Stomach (tissue), 9 donors: ENCODE results near the gene NPR2. TPM values are rescaled to one million over a fixed set of nuclear protein-coding genes. Genes with fewer than 3 reads are reported as not detected.

Source experiments
- DNase-seq, 2 donors: peaks; one replicate each; pipeline versions ENCODE4 v3.0.0 to v3.0.0-alpha.2; 2013 to 2019
- H3K27ac ChIP-seq, 5 donors: fragments of 200-600 bp in 4 of 5; sonication (generic) in 4 of 5; one replicate each; pipeline ENCODE4 v1.5.1; 2013 to 2019; ENCODE audit warnings: mild to moderate bottlenecking in 1 of 5, moderate library complexity in 1 of 5
- H3K27me3 ChIP-seq, 3 donors: fragments of 200-600 bp; sonication (generic); one replicate each; pipeline ENCODE4 v1.5.1; 2017 to 2019; ENCODE audit warnings: mixed run types in 1 of 3
- H3K36me3 ChIP-seq, 4 donors: fragments of 200-600 bp; sonication (generic); 1 replicate in 3 of 4; 2 replicates in 1 of 4; pipeline ENCODE4 v1.5.1; 2016 to 2019
- H3K4me1 ChIP-seq, 4 donors: fragments of 200-600 bp; sonication (generic); one replicate each; pipeline ENCODE4 v1.5.1; 2016 to 2019
- H3K4me3 ChIP-seq, 4 donors: fragments of 200-600 bp; sonication (generic) in 3 of 4; one replicate each; pipeline ENCODE4 v1.5.1; 2016 to 2019; ENCODE audit warnings: mild to moderate bottlenecking in 1 of 4
- H3K9me3 ChIP-seq, 4 donors: fragments of 200-600 bp; sonication (generic); one replicate each; pipeline ENCODE4 v1.5.1; 2016 to 2019
- CTCF ChIP-seq, 7 experiments: fragments of 450-650 bp in 4 of 7; fragments of 200-600 bp in 3 of 7; sonication (generic) in 3 of 7; IDR thresholded peaks; one replicate each; pipeline ENCODE4 v1.5.1; 2016 to 2019; ENCODE audit warnings: antibody characterized with exemption in 7 of 7, control low read depth in 2 of 7, mild to moderate bottlenecking in 1 of 7
- EP300 ChIP-seq: sonication (generic); formaldehyde crosslinking; IDR thresholded peaks from one replicate; pipeline ENCODE4 v1.6.1; 2017; ENCODE audit warnings: antibody characterized with exemption
- POLR2A ChIP-seq, 4 donors: fragments of 450-650 bp; IDR thresholded peaks; one replicate each; pipeline ENCODE4 v1.6.1; 2016; ENCODE audit warnings: antibody characterized with exemption in 4 of 4, control low read depth in 2 of 4, mild to moderate bottlenecking in 1 of 4, moderate library complexity in 1 of 4
- POLR2AphosphoS5 ChIP-seq, 3 donors: sonication (generic); formaldehyde crosslinking; IDR thresholded peaks; one replicate each; pipeline ENCODE4 v1.6.1; 2016; ENCODE audit warnings: antibody characterized with exemption in 3 of 3
- WGBS, 5 donors: extraction: QIAGEN DNeasy Blood & Tissue Kit in 3 of 5; methylation state at CpG; one replicate each; pipeline versions ENCODE4 v1.1.5 to v1.1.7; 2013 to 2018; 5-methylcytosine and 5-hydroxymethylcytosine counted together
- intact Hi-C: fragments of 100-400 bp; cut with DNase I; formaldehyde crosslinking; loops from one replicate; pipeline ENCODE4 v1.15.1; 2023; ENCODE audit warnings: low total_unique reads
- polyA plus RNA-seq, 3 donors: library from polyadenylated mRNA; stranded (reverse); fragments of 200-250 nt; gene quantifications; one replicate each; pipeline ENCODE4 v1.2.3, GENCODE V29; 2013
- small RNA-seq, 4 donors: library from RNA; depleted of rRNA; stranded (forward); fragments of <200 nt; gene quantifications; one replicate each; pipeline ENCODE3, GENCODE V24; 2016
- total RNA-seq, 5 donors: library from RNA; depleted of rRNA; stranded (reverse); fragments of >200 nt; gene quantifications; one replicate each; pipeline versions ENCODE4 v1.1.0 to v1.2.3, GENCODE V29; 2014 to 2016
- donor health status: healthy with polysubstance abuse.
- donor health status: Bipolar disorder and iron deficiency.
- donor health status: healthy.

NPR2 gene
- total and polyA plus RNA-seq, 8 donors: 3.1 to 75.5 (median 9.7) TPM

GRCh38 chr9:35856882-35857281 lies 65.5 kb downstream of the NPR2 start:
- H3K27me3 ChIP-seq: peaks cover 0 to 43% (median 6%) of the 10 kb centered on the region in 3 donors
- H3K36me3 ChIP-seq: peaks cover 0 to 28% (median 17%) of the 10 kb centered on the region in 4 donors
- TF ChIP-seq POLR2AphosphoS5 (IDR thresholded peaks at IDR 0.05) (no peak), POLR2A (IDR thresholded peaks at IDR 0.05) (no peak), CTCF (IDR thresholded peaks at IDR 0.05) (no peak), EP300 (no peak)
- no peak overlapping the region for H3K4me3 ChIP-seq
- DNase-seq: no peak
- 79 to 92% (median 89%) methylated on average over 5 of the region's 5 CpGs for WGBS, 5 donors
- intact Hi-C loops: no loop called here
- H3K4me1 ChIP-seq: peaks cover 0 to 12% (median 4%) of the 10 kb centered on the region in 4 donors
- no peak overlapping the region for H3K27ac ChIP-seq
- H3K9me3 ChIP-seq: no peaks in the 10 kb centered on the region

- TF ChIP-seq POLR2AphosphoS5 (IDR thresholded peaks at IDR 0.05) (no peak), EP300 (no peak), POLR2A (IDR thresholded peaks at IDR 0.05) (no peak), CTCF (IDR thresholded peaks at IDR 0.05) (no peak)
- Histone ChIP-seq H3K27ac (no peak overlapping the region), H3K27me3 (peaks cover 0 to 37% (median 11%) of the 10 kb centered on the region in 3 donors)
These were observed 67.1 kb downstream of the NPR2 start for GRCh38 chr9:35858458-35858857.

More at GRCh38 chr9:35858458-35858857, 67.1 kb downstream of the NPR2 start:
- WGBS, 5 donors: 47 to 56% (median 53%) methylated on average over 5 of the region's 5 CpGs
- DNase-seq: no peak
- Histone ChIP-seq H3K9me3 (no peaks in the 10 kb centered on the region), H3K4me1 (peaks cover 0 to 12% (median 4%) of the 10 kb centered on the region in 4 donors), H3K4me3 (no peak overlapping the region), H3K36me3 (peaks cover 0 to 18% (median 9%) of the 10 kb centered on the region in 4 donors)
- intact Hi-C loops: no loop called here

Small RNA genes within 50 kb of the gene (small RNA-seq; reads per million reads assigned to genes)
- gene HINT2: 0 reads per million in 4 donors

Other genes starting within 250 kb of the NPR2 start
- gene TESK1, start 186.3 kb upstream of the NPR2 start, total RNA-seq: 10 to 100 TPM; 11.9 to 56.8 (median 34.6) TPM
- gene TESK1, start 186.3 kb upstream of the NPR2 start, polyA plus RNA-seq: 10 to 100 TPM; 25.7 to 33.9 (median 28.4) TPM
- 10 to 100 TPM in 1 of 5 donors, 1 to 10 TPM in 1, not detected in 3; 3.1 to 18.7 TPM for gene CD72, start 173.2 kb upstream of the NPR2 start, total RNA-seq
- 1 to 10 TPM in 2 of 3 donors, under 1 TPM in 1; 0.61 to 2.8 (median 1.1) TPM for gene CD72, start 173.2 kb upstream of the NPR2 start, polyA plus RNA-seq
- gene SIT1, start 140.7 kb upstream of the NPR2 start, total RNA-seq: 1 to 10 TPM in 2 of 5 donors, not detected in 3; 2.0 to 2.3 TPM
- 1 to 10 TPM in 1 of 3 donors, under 1 TPM in 2; 0.62 to 1.1 (median 0.95) TPM for gene SIT1, start 140.7 kb upstream of the NPR2 start, polyA plus RNA-seq
- over 10,000 TPM in 4 of 5 donors, 1,000 to 10,000 TPM in 1; 1,379 to 137,340 (median 23,544) TPM for gene RMRP, start 133.6 kb upstream of the NPR2 start, total RNA-seq
- 10 to 100 TPM in 1 of 3 donors, not detected in 2; 64.3 TPM for gene RMRP, start 133.6 kb upstream of the NPR2 start, polyA plus RNA-seq
- gene CCDC107, start 133.3 kb upstream of the NPR2 start, total RNA-seq: 100 to 1,000 TPM in 1 of 5 donors, 10 to 100 TPM in 4; 15.6 to 104 (median 28.1) TPM
- 10 to 100 TPM; 58.8 to 86.4 (median 69.7) TPM for gene CCDC107, start 133.3 kb upstream of the NPR2 start, polyA plus RNA-seq
- gene ARHGEF39, start 126.4 kb upstream of the NPR2 start, total RNA-seq: 10 to 100 TPM in 3 of 5 donors, 1 to 10 TPM in 2; 1.8 to 58.3 (median 11.6) TPM
- gene ARHGEF39, start 126.4 kb upstream of the NPR2 start, polyA plus RNA-seq: 1 to 10 TPM; 2.8 to 4.3 (median 3.2) TPM
- gene CA9, start 117.7 kb upstream of the NPR2 start, total RNA-seq: 100 to 1,000 TPM in 3 of 5 donors, 10 to 100 TPM in 1, 1 to 10 TPM in 1; 1.2 to 670 (median 161) TPM
- gene CA9, start 117.7 kb upstream of the NPR2 start, polyA plus RNA-seq: 100 to 1,000 TPM; 115 to 653 (median 541) TPM
- 1,000 to 10,000 TPM in 3 of 5 donors, 100 to 1,000 TPM in 2; 537 to 3,642 (median 1,228) TPM for gene TPM2, start 101.7 kb upstream of the NPR2 start, total RNA-seq
- gene TPM2, start 101.7 kb upstream of the NPR2 start, polyA plus RNA-seq: 1,000 to 10,000 TPM in 1 of 3 donors, 100 to 1,000 TPM in 2; 460 to 2,257 (median 672) TPM
- gene TLN1, start 59.4 kb upstream of the NPR2 start, total RNA-seq: 100 to 1,000 TPM; 169 to 399 (median 223) TPM
- gene TLN1, start 59.4 kb upstream of the NPR2 start, polyA plus RNA-seq: 100 to 1,000 TPM in 1 of 3 donors, 10 to 100 TPM in 2; 53.2 to 141 (median 70.2) TPM
- gene CREB3, start 58.9 kb upstream of the NPR2 start, total RNA-seq: 10 to 100 TPM; 33.2 to 84.0 (median 79.1) TPM
- 10 to 100 TPM; 29.4 to 40.5 (median 37.9) TPM for gene CREB3, start 58.9 kb upstream of the NPR2 start, polyA plus RNA-seq
- gene GBA2, start 42.4 kb upstream of the NPR2 start, total RNA-seq: 100 to 1,000 TPM in 3 of 5 donors, 10 to 100 TPM in 2; 29.8 to 210 (median 145) TPM
- 10 to 100 TPM; 26.5 to 38.9 (median 32.5) TPM for gene GBA2, start 42.4 kb upstream of the NPR2 start, polyA plus RNA-seq
- 10 to 100 TPM in 4 of 5 donors, 1 to 10 TPM in 1; 7.0 to 21.2 (median 14.7) TPM for gene RGP1, start 42.3 kb upstream of the NPR2 start, total RNA-seq
- 10 to 100 TPM in 1 of 3 donors, 1 to 10 TPM in 2; 3.8 to 12.8 (median 7.2) TPM for gene RGP1, start 42.3 kb upstream of the NPR2 start, polyA plus RNA-seq
- gene MSMP, start 37.3 kb upstream of the NPR2 start, total RNA-seq: not detected
- gene MSMP, start 37.3 kb upstream of the NPR2 start, polyA plus RNA-seq: under 1 TPM in 1 of 3 donors, not detected in 2; 0.35 TPM
- 1 to 10 TPM in 2 of 5 donors, not detected in 3; 1.7 to 2.7 TPM for gene SPAG8, start 20.7 kb downstream of the NPR2 start, total RNA-seq
- gene SPAG8, start 20.7 kb downstream of the NPR2 start, polyA plus RNA-seq: 1 to 10 TPM in 1 of 3 donors, under 1 TPM in 2; 0.19 to 4.1 (median 0.98) TPM
- gene HINT2, start 23.5 kb downstream of the NPR2 start, total RNA-seq: 10 to 100 TPM in 4 of 5 donors, 1 to 10 TPM in 1; 8.4 to 22.7 (median 17.9) TPM
- 100 to 1,000 TPM in 2 of 3 donors, 10 to 100 TPM in 1; 98.1 to 131 (median 118) TPM for gene HINT2, start 23.5 kb downstream of the NPR2 start, polyA plus RNA-seq
- not detected for gene FAM221B, start 37.1 kb downstream of the NPR2 start, total RNA-seq
- gene FAM221B, start 37.1 kb downstream of the NPR2 start, polyA plus RNA-seq: under 1 TPM in 1 of 3 donors, not detected in 2; 0.10 TPM
- gene TMEM8B, start 37.6 kb downstream of the NPR2 start, total RNA-seq: 10 to 100 TPM in 3 of 5 donors, 1 to 10 TPM in 2; 4.6 to 81.4 (median 11.6) TPM
- 1 to 10 TPM; 7.0 to 9.2 (median 7.0) TPM for gene TMEM8B, start 37.6 kb downstream of the NPR2 start, polyA plus RNA-seq
- not detected for gene OR13J1, start 78.8 kb downstream of the NPR2 start, total RNA-seq
- gene OR13J1, start 78.8 kb downstream of the NPR2 start, polyA plus RNA-seq: not detected
- 10 to 100 TPM in 1 of 5 donors, 1 to 10 TPM in 2, under 1 TPM in 1, not detected in 1; 0.92 to 28.7 (median 7.7) TPM for gene HRCT1, start 114.6 kb downstream of the NPR2 start, total RNA-seq
- gene HRCT1, start 114.6 kb downstream of the NPR2 start, polyA plus RNA-seq: 1 to 10 TPM in 1 of 3 donors, under 1 TPM in 1, not detected in 1; 0.50 to 4.3 TPM
- gene SPAAR, start 117.9 kb downstream of the NPR2 start, total RNA-seq: 1 to 10 TPM in 2 of 5 donors, not detected in 3; 1.2 to 2.4 TPM
- under 1 TPM; 0.30 to 0.92 (median 0.68) TPM for gene SPAAR, start 117.9 kb downstream of the NPR2 start, polyA plus RNA-seq
- not detected for gene OR2S2, start 166.6 kb downstream of the NPR2 start, total RNA-seq
- gene OR2S2, start 166.6 kb downstream of the NPR2 start, polyA plus RNA-seq: not detected
- 10 to 100 TPM in 3 of 5 donors, 1 to 10 TPM in 2; 4.3 to 19.3 (median 13.3) TPM for gene RECK, start 245.3 kb downstream of the NPR2 start, total RNA-seq
- gene RECK, start 245.3 kb downstream of the NPR2 start, polyA plus RNA-seq: 1 to 10 TPM; 2.3 to 4.7 (median 2.3) TPM